ENCODE results near the gene SERINC4. TPM values are rescaled to one million over a fixed set of nuclear protein-coding genes. Genes with fewer than 3 reads are reported as not detected.
A peak's percentile ranks its signal among the peaks of the same experiment; 100 is the strongest.

SERINC4 gene
- total and polyA plus RNA-seq, 9 of the 15 experiments (the other 6 are each of a cell fraction or from before 2014, with no cell fraction given) = 0.14 to 0.86 (median 0.18) TPM; not detected in 2

- no peak for TF ChIP-seq MTA2 (IDR thresholded peaks at IDR 0.05; ENCODE audit: low read depth)
- TF ChIP-seq CREB3L1 (IDR thresholded peaks at IDR 0.05; ENCODE audit: borderline replicate concordance, low read depth) = peak; percentile 89
- TF ChIP-seq, protein P1, sequence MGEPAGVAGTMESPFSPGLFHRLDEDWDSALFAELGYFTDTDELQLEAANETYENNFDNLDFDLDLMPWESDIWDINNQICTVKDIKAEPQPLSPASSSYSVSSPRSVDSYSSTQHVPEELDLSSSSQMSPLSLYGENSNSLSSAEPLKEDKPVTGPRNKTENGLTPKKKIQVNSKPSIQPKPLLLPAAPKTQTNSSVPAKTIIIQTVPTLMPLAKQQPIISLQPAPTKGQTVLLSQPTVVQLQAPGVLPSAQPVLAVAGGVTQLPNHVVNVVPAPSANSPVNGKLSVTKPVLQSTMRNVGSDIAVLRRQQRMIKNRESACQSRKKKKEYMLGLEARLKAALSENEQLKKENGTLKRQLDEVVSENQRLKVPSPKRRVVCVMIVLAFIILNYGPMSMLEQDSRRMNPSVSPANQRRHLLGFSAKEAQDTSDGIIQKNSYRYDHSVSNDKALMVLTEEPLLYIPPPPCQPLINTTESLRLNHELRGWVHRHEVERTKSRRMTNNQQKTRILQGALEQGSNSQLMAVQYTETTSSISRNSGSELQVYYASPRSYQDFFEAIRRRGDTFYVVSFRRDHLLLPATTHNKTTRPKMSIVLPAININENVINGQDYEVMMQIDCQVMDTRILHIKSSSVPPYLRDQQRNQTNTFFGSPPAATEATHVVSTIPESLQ (CRISPR knock-in tag; IDR thresholded peaks at IDR 0.05) = 0 out of 2 replicates have a peak, but pooled peaks have one; percentile 60
- no peak for TF ChIP-seq THAP7 (CRISPR knock-in tag; IDR thresholded peaks at IDR 0.05)
- no peak for TF ChIP-seq FOXO4 (CRISPR knock-in tag; IDR thresholded peaks at IDR 0.05)
- no peak for TF ChIP-seq ZNF23 (CRISPR knock-in tag; IDR thresholded peaks at IDR 0.05)
- TF ChIP-seq ZNF707 (CRISPR knock-in tag; conservative IDR thresholded peaks at IDR 0.05) = peak; percentile 65
- TF ChIP-seq ETS2 (tag; IDR thresholded peaks at IDR 0.05; ENCODE audit: borderline replicate concordance, poor library complexity, severe bottlenecking) = no peak
- no peak for TF ChIP-seq CHD4 (IDR thresholded peaks at IDR 0.05; ENCODE audit: insufficient read depth, insufficient replicate concordance, low read depth, low read length, poor library complexity, severe bottlenecking)
- peak; percentile 71 for TF ChIP-seq MEIS2 (IDR thresholded peaks at IDR 0.05; ENCODE audit: partially characterized antibody)
- no peak for TF ChIP-seq FOXA3 (CRISPR knock-in tag; conservative IDR thresholded peaks at IDR 0.05 in 1 of 2, IDR thresholded peaks at IDR 0.05 in 1 of 2)
- TF ChIP-seq, protein P2, sequence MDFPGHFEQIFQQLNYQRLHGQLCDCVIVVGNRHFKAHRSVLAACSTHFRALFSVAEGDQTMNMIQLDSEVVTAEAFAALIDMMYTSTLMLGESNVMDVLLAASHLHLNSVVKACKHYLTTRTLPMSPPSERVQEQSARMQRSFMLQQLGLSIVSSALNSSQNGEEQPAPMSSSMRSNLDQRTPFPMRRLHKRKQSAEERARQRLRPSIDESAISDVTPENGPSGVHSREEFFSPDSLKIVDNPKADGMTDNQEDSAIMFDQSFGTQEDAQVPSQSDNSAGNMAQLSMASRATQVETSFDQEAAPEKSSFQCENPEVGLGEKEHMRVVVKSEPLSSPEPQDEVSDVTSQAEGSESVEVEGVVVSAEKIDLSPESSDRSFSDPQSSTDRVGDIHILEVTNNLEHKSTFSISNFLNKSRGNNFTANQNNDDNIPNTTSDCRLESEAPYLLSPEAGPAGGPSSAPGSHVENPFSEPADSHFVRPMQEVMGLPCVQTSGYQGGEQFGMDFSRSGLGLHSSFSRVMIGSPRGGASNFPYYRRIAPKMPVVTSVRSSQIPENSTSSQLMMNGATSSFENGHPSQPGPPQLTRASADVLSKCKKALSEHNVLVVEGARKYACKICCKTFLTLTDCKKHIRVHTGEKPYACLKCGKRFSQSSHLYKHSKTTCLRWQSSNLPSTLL (IDR thresholded peaks at IDR 0.05) = peak; percentile 80
- TF ChIP-seq TBP (optimal IDR thresholded peaks at IDR 0.05; ENCODE audit: low read depth, low read length) = peak; percentile 94
- no peak for TF ChIP-seq ZNF146 (CRISPR knock-in tag; IDR thresholded peaks at IDR 0.05; ENCODE audit: unreplicated experiment)
- TF ChIP-seq SREBF2 (CRISPR knock-in tag; IDR thresholded peaks at IDR 0.05) = no peak
- no peak for TF ChIP-seq HIVEP1 (CRISPR knock-in tag; IDR thresholded peaks at IDR 0.05)
- TF ChIP-seq POU5F1 (IDR thresholded peaks at IDR 0.05; ENCODE audit: borderline replicate concordance, low read depth, low read length, partially characterized antibody) = no peak
These were observed 24.6 kb upstream of the SERINC4 start, which contains the start of gene MFAP1 (continued) for GRCh38 chr15:43824302-43825246.
